CD4-positive, alpha-beta T cell treated with Interleukin-10 for 1 hour (primary cell): ENCODE results near the gene PPP1R26.
"Not testable (repeated sequence)": the region's sequence is repeated elsewhere in the genome, so short reads cannot be mapped to it uniquely, and the experiment has no call there.

ENCODE experiments used
- DNase-seq: peaks from one replicate; pipeline ENCODE4 v3.0.0-alpha.2; 2020

PPP1R26 gene

GRCh38 chr9:135506327-135507103 is 26.9 kb downstream of the PPP1R26 start:
- no peak for DNase-seq

- no peak for DNase-seq
Observed at GRCh38 chr9:135507104-135508035, 27.8 kb downstream of the PPP1R26 start.

- DNase-seq: no peak
Observed at GRCh38 chr9:135508211-135508820, 28.7 kb downstream of the PPP1R26 start.

GRCh38 chr9:135509458-135509857 is 29.9 kb downstream of the PPP1R26 start:
- DNase-seq: no peak

- DNase-seq: no peak
Observed at GRCh38 chr9:135512241-135512603, 32.6 kb downstream of the PPP1R26 start.

GRCh38 chr9:135512904-135513303 is 33.3 kb downstream of the PPP1R26 start:
- no peak for DNase-seq

- no peak for DNase-seq
Observed at GRCh38 chr9:135513351-135513846, 33.8 kb downstream of the PPP1R26 start.

GRCh38 chr9:135513906-135514305 is 34.3 kb downstream of the PPP1R26 start:
- DNase-seq: not testable (repeated sequence)

- DNase-seq: no peak
Observed at GRCh38 chr9:135514342-135515082, 34.9 kb downstream of the PPP1R26 start.

- no peak for DNase-seq
Observed at GRCh38 chr9:135515083-135515951, 35.7 kb downstream of the PPP1R26 start.

- DNase-seq: no peak
Observed at GRCh38 chr9:135516132-135516860, 36.7 kb downstream of the PPP1R26 start.

GRCh38 chr9:135517407-135517822 is 37.8 kb downstream of the PPP1R26 start:
- DNase-seq: no peak

GRCh38 chr9:135519179-135519971 is 39.8 kb downstream of the PPP1R26 start:
- no peak for DNase-seq

GRCh38 chr9:135520916-135521607 is 41.5 kb downstream of the PPP1R26 start, which contains the start of gene LCN1:
Gene LCN1 (plus strand): TSS chr9:135521440. CDS start chr9:135521498, 58 bp downstream.
- no peak for DNase-seq

- no peak for DNase-seq
Observed at GRCh38 chr9:135521608-135522095, 42.1 kb downstream of the PPP1R26 start.

GRCh38 chr9:135522137-135522877 is 42.7 kb downstream of the PPP1R26 start:
- DNase-seq: no peak

GRCh38 chr9:135522931-135523330 is 43.3 kb downstream of the PPP1R26 start:
- no peak for DNase-seq

GRCh38 chr9:135523521-135524129 is 44.0 kb downstream of the PPP1R26 start:
- DNase-seq: no peak
